Ishikawa (cell line): ENCODE measurements around the gene PHOSPHO1.

Experiments
- CEBPB ChIP-seq: IDR thresholded peaks from 2 replicates; pipeline ENCODE4 v1.6.1; 2012
- CREB1 ChIP-seq: IDR thresholded peaks from 2 replicates; pipeline ENCODE4 v1.6.1; 2012; ENCODE audit warnings: low read depth
- EGR1 ChIP-seq: IDR thresholded peaks from 2 replicates; pipeline ENCODE4 v1.6.1; 2012
- EP300 ChIP-seq: IDR thresholded peaks from 2 replicates; pipeline ENCODE4 v1.6.1; 2012; ENCODE audit warnings: borderline replicate concordance
- FOXM1 ChIP-seq: IDR thresholded peaks from 2 replicates; pipeline ENCODE4 v1.6.1; 2012; ENCODE audit warnings: low read depth, borderline replicate concordance
- MAX ChIP-seq: IDR thresholded peaks from 2 replicates; pipeline ENCODE4 v1.6.1; 2012
- NFIC ChIP-seq: IDR thresholded peaks from 2 replicates; pipeline ENCODE4 v1.6.1; 2012
- RAD21 ChIP-seq: IDR thresholded peaks from 2 replicates; pipeline ENCODE4 v1.6.1; 2012; ENCODE audit warnings: low read depth
- TAF1 ChIP-seq: IDR thresholded peaks from 2 replicates; pipeline ENCODE4 v1.6.1; 2012; ENCODE audit warnings: low read depth, mild to moderate bottlenecking
- TCF12 ChIP-seq: IDR thresholded peaks from 2 replicates; pipeline ENCODE4 v1.6.1; 2012; ENCODE audit warnings: low read depth
- TEAD4 ChIP-seq: IDR thresholded peaks from 2 replicates; pipeline ENCODE4 v1.6.1; 2012
- YY1 ChIP-seq: IDR thresholded peaks from 2 replicates; pipeline ENCODE4 v1.6.1; 2012; ENCODE audit warnings: low read depth
- ZBTB7A ChIP-seq: IDR thresholded peaks from 2 replicates; pipeline ENCODE4 v1.6.1; 2012; ENCODE audit warnings: low read depth
- TF ChIP-seq, protein P1 (sequence below): IDR thresholded peaks from 2 replicates; pipeline ENCODE4 v1.6.1; 2012; ENCODE audit warnings: low read depth, mild to moderate bottlenecking
- TF ChIP-seq, protein P2 (sequence below): IDR thresholded peaks from 2 replicates; pipeline ENCODE4 v1.6.1; 2012

The PHOSPHO1 gene

DNA sequence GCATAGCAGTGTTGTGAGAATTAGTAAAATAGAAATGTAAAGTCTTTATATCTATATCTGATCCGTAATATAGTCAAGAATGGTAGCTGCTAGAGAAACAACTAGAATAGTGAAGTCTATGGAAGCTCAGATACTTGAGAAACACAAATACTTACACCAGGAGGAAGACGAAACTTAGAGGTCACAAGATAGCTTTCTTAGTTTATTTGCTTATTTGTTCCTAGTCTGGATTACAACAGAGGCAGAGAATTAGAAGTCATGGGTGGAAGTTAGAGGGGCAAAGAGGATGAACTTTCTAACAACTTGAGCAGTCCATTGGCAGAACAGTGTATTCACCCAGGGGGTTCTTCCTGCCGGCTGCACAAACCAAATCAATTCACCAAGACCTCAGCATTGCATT lies 34.1 kb downstream of the PHOSPHO1 start:
- TF ChIP-seq ZBTB7A: no peak
- TF ChIP-seq TAF1: no peak
- TF ChIP-seq CREB1: no peak
- no peak for TF ChIP-seq YY1
- TF ChIP-seq EGR1: no peak
- no peak for TF ChIP-seq EP300
- TF ChIP-seq TEAD4: no peak
- TF ChIP-seq, protein P1, sequence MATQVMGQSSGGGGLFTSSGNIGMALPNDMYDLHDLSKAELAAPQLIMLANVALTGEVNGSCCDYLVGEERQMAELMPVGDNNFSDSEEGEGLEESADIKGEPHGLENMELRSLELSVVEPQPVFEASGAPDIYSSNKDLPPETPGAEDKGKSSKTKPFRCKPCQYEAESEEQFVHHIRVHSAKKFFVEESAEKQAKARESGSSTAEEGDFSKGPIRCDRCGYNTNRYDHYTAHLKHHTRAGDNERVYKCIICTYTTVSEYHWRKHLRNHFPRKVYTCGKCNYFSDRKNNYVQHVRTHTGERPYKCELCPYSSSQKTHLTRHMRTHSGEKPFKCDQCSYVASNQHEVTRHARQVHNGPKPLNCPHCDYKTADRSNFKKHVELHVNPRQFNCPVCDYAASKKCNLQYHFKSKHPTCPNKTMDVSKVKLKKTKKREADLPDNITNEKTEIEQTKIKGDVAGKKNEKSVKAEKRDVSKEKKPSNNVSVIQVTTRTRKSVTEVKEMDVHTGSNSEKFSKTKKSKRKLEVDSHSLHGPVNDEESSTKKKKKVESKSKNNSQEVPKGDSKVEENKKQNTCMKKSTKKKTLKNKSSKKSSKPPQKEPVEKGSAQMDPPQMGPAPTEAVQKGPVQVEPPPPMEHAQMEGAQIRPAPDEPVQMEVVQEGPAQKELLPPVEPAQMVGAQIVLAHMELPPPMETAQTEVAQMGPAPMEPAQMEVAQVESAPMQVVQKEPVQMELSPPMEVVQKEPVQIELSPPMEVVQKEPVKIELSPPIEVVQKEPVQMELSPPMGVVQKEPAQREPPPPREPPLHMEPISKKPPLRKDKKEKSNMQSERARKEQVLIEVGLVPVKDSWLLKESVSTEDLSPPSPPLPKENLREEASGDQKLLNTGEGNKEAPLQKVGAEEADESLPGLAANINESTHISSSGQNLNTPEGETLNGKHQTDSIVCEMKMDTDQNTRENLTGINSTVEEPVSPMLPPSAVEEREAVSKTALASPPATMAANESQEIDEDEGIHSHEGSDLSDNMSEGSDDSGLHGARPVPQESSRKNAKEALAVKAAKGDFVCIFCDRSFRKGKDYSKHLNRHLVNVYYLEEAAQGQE: no peak
- TF ChIP-seq RAD21: no peak
- no peak for TF ChIP-seq MAX
- TF ChIP-seq TCF12: no peak
- no peak for TF ChIP-seq NFIC
- no peak for TF ChIP-seq CEBPB
- TF ChIP-seq FOXM1: no peak
- TF ChIP-seq, protein P2, sequence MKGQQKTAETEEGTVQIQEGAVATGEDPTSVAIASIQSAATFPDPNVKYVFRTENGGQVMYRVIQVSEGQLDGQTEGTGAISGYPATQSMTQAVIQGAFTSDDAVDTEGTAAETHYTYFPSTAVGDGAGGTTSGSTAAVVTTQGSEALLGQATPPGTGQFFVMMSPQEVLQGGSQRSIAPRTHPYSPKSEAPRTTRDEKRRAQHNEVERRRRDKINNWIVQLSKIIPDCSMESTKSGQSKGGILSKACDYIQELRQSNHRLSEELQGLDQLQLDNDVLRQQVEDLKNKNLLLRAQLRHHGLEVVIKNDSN: no peak

DNA sequence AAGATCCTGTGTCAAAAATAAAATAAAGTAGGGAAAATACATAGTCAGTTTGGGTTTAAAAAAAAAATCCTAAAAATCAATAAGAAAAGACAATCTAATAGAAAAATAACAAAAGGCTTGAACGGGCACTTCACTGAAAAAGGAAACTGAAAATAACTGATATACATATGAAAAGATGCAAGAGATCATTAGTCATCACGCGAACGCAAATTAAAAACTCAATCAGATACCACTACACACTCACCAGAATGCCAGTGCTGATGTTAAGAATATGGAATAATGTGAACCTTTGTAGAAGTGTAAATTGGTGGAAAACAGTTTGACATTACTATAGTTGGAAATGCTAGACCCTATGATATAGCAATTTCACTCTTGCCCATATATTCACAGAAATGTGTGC lies 34.8 kb downstream of the PHOSPHO1 start:
- TF ChIP-seq EP300 (no peak), TCF12 (no peak), EGR1 (no peak), CREB1 (no peak), TAF1 (no peak), FOXM1 (no peak), TEAD4 (no peak)
- TF ChIP-seq, protein P1: no peak

- no peak for TF ChIP-seq MAX
- no peak for TF ChIP-seq CREB1
- no peak for TF ChIP-seq ZBTB7A
- no peak for TF ChIP-seq NFIC
- TF ChIP-seq, protein P2: no peak
- TF ChIP-seq TAF1: no peak
- no peak for TF ChIP-seq FOXM1
- no peak for TF ChIP-seq TEAD4
- no peak for TF ChIP-seq CEBPB
- TF ChIP-seq YY1: no peak
- TF ChIP-seq EP300: no peak
- TF ChIP-seq RAD21: no peak
- TF ChIP-seq, protein P1: no peak
- no peak for TF ChIP-seq EGR1
- no peak for TF ChIP-seq TCF12
Observed at GRCh38 chr17:49194297-49194607, 36.3 kb downstream of the PHOSPHO1 start.

DNA sequence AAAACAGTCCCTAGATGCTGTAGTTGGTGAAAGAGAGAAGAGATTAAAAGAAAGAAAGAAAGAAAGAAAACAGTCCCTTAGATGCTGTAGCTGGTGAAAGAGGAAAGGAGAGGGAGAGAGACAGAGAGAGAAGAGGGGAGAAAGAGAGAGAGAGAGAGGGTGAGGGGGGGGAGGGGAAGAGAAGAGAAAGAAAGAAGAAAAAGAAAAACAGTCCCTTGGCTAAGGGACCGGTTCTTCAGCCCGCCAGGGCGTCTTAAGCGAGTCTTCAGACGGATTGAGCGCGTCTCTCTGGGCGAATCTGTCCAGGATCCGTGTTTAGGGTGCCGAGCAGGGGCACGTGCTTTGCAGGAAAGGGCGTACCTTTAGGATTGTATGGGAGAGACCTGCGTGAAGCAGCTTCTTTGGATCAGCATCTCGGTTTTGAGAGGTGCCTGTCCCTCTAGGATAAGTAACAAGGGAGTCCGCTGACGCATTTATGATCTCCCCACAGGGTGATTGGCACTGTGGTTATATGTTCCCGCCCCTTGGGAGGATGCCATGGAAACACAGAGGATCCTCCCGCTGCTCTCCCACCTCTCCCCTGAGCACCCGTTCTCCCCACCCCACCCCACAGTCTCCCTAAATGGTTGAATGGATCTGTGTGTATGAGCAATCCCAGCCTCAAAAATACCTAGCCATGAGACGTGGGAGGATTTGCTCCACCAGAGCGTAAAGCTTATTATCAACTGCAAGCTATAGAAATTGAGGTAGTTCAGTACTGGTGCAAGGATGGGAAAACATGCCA lies 36.9 kb downstream of the PHOSPHO1 start:
- TF ChIP-seq TEAD4: peak; percentile 46
- TF ChIP-seq, protein P2: peak; percentile 65
- peak; percentile 95 for TF ChIP-seq EGR1
- TF ChIP-seq CREB1: 0 out of 2 replicates have a peak, but pooled peaks have one; percentile 28
- TF ChIP-seq NFIC: no peak; the same call in 1 of the 2 replicates
- TF ChIP-seq FOXM1: no peak
- peak; percentile 67 for TF ChIP-seq MAX
- TF ChIP-seq TCF12: peak; percentile 38; the same call in 1 of the 2 replicates
